Activated naive CD8-positive, alpha-beta T cell treated with anti-CD3 and anti-CD28 coated beads for 36 hours (primary cell): ENCODE results near the gene ZNF606. TPM values are rescaled to one million over a fixed set of nuclear protein-coding genes. Genes with fewer than 3 reads are reported as not detected.

Source experiments
- DNase-seq: peaks from one replicate; pipeline ENCODE4 v3.0.0; 2021
- H3K27ac Mint-ChIP-seq: one replicate; pipeline ENCODE4 v1.8.0; 2022; ENCODE audit warnings: mild to moderate bottlenecking, moderate library complexity, mixed read lengths
- H3K27me3 Mint-ChIP-seq: one replicate; pipeline ENCODE4 v1.8.0; 2022; ENCODE audit warnings: mild to moderate bottlenecking, mixed read lengths
- H3K36me3 Mint-ChIP-seq: one replicate; pipeline ENCODE4 v1.8.0; 2021; ENCODE audit warnings: mild to moderate bottlenecking, mixed read lengths
- H3K4me1 Mint-ChIP-seq: one replicate; pipeline ENCODE4 v1.8.0; 2021; ENCODE audit warnings: mixed read lengths
- H3K4me3 Mint-ChIP-seq: one replicate; pipeline ENCODE4 v1.8.0; 2022; ENCODE audit warnings: mild to moderate bottlenecking, moderate library complexity, mixed read lengths
- H3K9me3 Mint-ChIP-seq: one replicate; pipeline ENCODE4 v1.8.0; 2022; ENCODE audit warnings: mixed read lengths
- total RNA-seq, 2 experiments: library from RNA; stranded (reverse); gene quantifications; one replicate each; pipeline ENCODE4 v1.2.3, GENCODE V29; 2021

Gene ZNF606
- total RNA-seq, 2 experiments from 2014 or later: 6.9 to 7.0 TPM

DNA sequence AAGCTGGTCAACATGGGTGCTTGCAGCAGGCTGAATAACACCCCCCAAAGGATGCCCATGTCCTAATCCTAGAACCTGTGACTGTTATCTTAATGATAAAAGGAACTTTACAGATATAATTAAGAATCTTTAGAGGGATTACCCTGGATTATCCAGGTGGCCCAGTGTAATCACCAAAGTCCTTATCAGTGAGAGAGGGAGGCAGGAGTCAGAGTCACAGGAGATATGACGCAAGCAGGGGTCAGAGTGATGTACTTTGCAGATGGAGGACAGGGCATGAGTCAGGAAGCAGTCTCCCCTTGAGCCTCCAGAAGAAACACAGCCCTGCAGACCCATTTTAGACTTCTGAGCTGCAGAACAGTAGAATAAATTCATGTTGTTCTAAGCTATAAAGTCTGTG lies 9.8 kb downstream of the ZNF606 start:
- Mint-ChIP-seq H3K9me3 (peaks cover 56% of the 10 kb centered on the region), H3K27me3 (no peaks in the 10 kb centered on the region)

DNA sequence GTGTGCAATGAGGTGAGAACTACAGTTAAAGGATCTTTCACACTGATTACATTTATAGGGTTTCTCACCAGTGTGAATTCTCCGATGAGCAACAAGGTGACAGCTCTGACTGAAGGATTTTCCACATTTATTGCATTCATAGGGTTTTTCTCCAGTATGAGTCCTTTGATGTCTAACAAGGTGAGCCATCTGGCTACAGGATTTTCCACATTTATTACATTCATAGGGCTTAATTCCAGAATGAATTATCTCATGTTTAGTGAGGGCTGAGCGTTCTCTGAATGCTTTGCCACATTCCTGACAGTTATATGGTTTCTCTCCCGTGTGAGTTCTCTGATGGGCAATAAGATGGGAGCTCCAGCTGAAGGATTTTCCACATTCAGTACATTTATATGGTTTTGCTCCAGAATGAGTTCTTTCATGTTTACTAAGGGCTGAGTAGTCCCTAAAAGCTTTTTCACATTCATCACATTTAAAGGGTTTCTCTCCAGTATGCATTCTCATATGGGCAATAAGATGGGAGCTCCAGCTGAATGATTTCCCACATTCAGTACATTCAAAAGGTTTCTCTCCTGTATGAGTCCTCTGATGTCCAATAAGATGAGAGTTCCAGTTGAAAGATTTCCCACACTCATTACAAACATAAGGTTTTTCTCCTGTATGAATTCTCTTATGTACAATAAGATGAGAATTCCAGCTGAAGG lies 23.9 kb downstream of the ZNF606 start:
- no peak overlapping the region for H3K27ac Mint-ChIP-seq
- H3K27me3 Mint-ChIP-seq: no peaks in the 10 kb centered on the region
- no peak overlapping the region for H3K4me3 Mint-ChIP-seq
- no peaks in the 10 kb centered on the region for H3K4me1 Mint-ChIP-seq
- no peak for DNase-seq
- H3K36me3 Mint-ChIP-seq: peaks cover 96% of the 10 kb centered on the region
- H3K9me3 Mint-ChIP-seq: peaks cover 88% of the 10 kb centered on the region

More for the DNA sequence above, 9.8 kb downstream of the ZNF606 start:
- Mint-ChIP-seq H3K27ac (no peak overlapping the region), H3K4me1 (no peaks in the 10 kb centered on the region), H3K36me3 (peaks cover 84% of the 10 kb centered on the region), H3K4me3 (no peak overlapping the region)
- no peak for DNase-seq

DNA sequence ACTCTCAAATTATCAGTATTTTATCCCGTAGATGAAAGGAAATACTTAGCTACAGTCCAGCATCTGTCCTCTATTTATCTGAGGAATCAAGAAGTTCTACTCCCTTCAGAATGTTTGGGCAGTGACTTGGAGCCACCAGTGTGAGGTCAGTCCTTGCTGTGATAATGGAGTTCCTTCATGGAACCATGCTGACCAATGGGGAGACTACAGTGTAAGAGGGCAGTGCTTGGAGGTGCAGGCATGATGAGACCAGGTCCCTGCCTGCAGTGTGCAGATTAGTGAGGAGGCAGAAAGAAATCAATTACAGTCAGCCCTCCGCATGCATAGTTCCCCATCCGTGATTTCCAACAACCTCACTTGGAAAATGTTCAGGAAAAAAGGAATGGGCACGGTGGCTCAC lies 28.2 kb downstream of the ZNF606 start, which contains the start of gene C19orf18:
Gene C19orf18, minus strand, starts transcription at position 101 of the 400 bp plus-strand sequence. CDS start 102 bp downstream, outside the sequence.
- no peak for DNase-seq
- H3K9me3 Mint-ChIP-seq: peaks cover 71% of the 10 kb centered on the region
- H3K36me3 Mint-ChIP-seq: peaks cover 76% of the 10 kb centered on the region
- H3K27ac Mint-ChIP-seq: no peak within 1 kb of the TSS
- no peaks in the 10 kb centered on the region for H3K4me1 Mint-ChIP-seq
- H3K4me3 Mint-ChIP-seq: no peak within 1 kb of the TSS
- H3K27me3 Mint-ChIP-seq: no peaks in the 10 kb centered on the region

DNA sequence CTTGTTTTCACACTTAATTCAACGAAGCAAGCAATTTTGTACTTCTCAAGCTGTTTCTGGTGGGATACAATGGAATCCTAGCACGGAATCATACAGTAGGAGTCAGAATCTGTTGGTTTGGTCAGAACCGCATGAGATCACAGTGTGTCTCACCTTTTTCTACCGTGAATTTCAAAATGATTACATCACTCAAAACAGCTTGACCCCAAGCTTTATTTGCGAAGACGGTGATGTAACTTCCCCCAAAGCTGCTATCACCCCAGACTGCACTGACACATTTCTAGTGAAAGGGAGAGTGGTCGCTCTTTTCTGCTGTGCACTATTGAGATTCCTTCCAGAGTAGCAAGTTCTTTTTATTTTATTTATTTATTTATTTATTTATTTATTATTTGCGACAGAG lies 37.9 kb downstream of the ZNF606 start:
- no peak for DNase-seq
- no peak overlapping the region for H3K27ac Mint-ChIP-seq
- H3K4me3 Mint-ChIP-seq: no peak overlapping the region
- H3K4me1 Mint-ChIP-seq: no peaks in the 10 kb centered on the region
- no peaks in the 10 kb centered on the region for H3K27me3 Mint-ChIP-seq
- H3K36me3 Mint-ChIP-seq: peaks cover 36% of the 10 kb centered on the region
- H3K9me3 Mint-ChIP-seq: peaks cover 30% of the 10 kb centered on the region

DNA sequence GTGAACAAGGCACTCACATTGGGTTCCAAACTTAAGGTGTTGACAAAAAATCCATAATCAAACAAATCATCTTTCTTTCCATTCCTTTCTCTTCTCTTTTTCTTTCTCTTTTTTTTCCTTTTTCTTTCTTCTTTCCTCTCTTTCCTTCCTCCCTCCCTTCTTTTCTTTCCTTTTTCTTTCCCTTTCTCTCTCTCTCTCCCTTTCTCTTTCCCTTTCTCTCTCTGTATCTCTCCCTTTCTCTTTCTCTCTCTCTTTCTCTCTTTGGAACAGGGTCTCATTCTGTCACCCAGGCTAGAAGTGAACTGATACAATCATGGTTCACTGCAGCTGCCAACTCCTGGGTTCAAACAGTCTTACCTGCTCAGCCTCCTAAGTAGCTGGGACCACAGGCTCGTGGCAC lies 40.8 kb downstream of the ZNF606 start:
- H3K27ac Mint-ChIP-seq: no peak overlapping the region
- H3K9me3 Mint-ChIP-seq: peaks cover 28% of the 10 kb centered on the region
- H3K27me3 Mint-ChIP-seq: no peaks in the 10 kb centered on the region
- H3K4me3 Mint-ChIP-seq: no peak overlapping the region
- H3K4me1 Mint-ChIP-seq: no peaks in the 10 kb centered on the region
- H3K36me3 Mint-ChIP-seq: peaks cover 35% of the 10 kb centered on the region
- DNase-seq: no peak

DNA sequence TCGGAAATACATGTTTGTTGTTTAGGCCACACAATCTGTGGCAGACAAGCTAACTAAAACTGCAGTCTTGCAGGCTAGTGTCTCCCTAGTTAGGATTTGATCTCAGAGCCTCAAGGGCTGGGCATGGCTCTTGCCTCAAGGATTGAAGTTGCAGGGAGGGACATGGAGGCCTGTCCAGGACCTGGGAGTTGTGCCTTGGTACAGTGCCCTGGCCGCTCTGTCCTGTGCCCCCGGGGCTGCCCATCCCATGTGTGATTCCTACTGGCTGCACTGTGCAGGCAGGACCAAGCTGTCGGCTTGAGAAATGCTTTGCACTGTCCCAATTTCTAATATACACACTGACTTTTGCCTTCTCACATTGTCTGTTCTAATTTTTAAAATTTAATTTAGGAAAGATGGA lies 47.6 kb downstream of the ZNF606 start:
- H3K4me3 Mint-ChIP-seq: no peak overlapping the region
- peaks cover 5% of the 10 kb centered on the region for H3K27me3 Mint-ChIP-seq
- peaks cover 42% of the 10 kb centered on the region for H3K9me3 Mint-ChIP-seq
- no peak for DNase-seq
- no peaks in the 10 kb centered on the region for H3K4me1 Mint-ChIP-seq
- H3K36me3 Mint-ChIP-seq: peaks cover 31% of the 10 kb centered on the region
- no peak overlapping the region for H3K27ac Mint-ChIP-seq

DNA sequence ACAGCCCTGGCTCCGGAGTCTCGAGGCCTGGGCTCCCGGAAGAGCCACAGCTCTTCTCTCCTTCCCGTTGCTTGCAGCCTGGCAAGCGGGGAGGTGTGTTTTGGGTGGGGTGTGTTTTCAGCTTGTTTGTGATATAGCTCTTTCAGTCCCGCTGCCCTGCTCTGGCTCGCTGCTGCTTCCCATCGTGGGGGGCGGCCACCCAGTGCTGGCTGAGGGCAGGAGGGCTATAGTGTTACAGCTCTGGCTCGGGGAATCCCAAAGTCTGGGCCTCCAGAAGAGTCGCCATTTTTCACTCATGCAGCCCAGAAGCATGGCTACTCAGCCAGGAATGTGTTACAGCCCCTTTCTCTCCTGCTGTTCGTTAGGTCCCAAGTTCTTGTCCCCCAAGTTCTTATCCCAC lies 52.9 kb downstream of the ZNF606 start:
- Mint-ChIP-seq H3K4me1 (peaks cover 13% of the 10 kb centered on the region), H3K4me3 (no peak overlapping the region), H3K27ac (no peak overlapping the region), H3K27me3 (peaks cover 5% of the 10 kb centered on the region), H3K36me3 (peaks cover 37% of the 10 kb centered on the region), H3K9me3 (peaks cover 44% of the 10 kb centered on the region)
- no peak for DNase-seq

DNA sequence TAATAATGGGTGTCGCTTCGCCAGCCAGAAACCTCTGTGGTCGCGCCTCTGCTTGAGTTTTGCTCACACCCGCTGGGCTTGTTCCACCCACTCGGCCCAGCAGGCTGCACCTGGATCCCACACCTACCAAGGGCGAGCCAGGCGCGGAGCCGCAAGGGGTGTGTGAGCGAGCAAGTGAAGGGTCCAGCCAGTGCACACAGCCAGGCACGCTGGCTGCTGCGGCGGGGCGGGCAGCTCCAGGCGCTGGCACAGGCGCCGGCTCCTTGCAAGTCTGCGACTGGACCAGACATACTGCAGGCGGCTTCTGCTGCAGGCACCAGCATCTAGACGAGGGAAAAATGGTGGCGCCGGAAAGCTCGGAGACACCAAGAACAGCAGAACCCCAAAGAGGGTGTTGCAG lies 53.3 kb downstream of the ZNF606 start:
- Mint-ChIP-seq H3K36me3 (peaks cover 37% of the 10 kb centered on the region), H3K4me3 (no peak overlapping the region), H3K4me1 (peaks cover 13% of the 10 kb centered on the region), H3K9me3 (peaks cover 44% of the 10 kb centered on the region), H3K27me3 (peaks cover 5% of the 10 kb centered on the region), H3K27ac (no peak overlapping the region)
- DNase-seq: no peak

DNA sequence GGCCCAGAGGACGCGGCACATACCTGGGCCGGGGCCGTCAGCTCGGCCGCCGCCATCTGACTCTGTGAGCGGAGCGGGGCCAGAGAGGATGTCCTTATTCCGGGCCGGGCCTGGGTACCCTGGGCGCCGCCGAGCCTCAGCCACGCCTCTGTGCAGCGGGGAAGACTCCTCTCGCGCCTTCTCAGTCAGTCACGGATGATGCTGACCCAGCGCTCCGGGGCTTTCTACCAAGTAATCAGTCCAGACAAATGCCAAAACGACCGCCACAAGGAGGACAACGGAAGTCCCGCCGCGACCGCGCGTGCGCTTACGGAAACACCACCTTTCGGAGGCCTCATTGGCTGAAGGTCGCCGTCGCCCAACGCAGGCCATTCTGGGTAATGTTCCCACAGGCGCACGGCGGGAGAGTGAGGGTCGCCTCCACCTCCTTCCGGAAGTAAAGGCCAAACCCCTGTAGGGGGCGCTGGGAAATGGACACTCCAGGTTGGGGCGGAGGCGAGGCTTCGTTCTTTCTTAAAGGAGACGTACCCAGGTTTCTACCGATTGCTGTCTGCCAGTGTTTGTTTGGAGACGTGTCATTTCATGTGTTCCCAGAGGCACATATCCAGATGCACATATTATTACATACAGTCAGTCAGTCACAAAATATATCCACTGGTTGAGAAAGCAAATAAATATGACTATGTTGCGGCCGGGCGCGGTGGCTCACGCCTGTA lies 55.0 kb downstream of the ZNF606 start, which contains the start of gene ZNF256:
Gene ZNF256, minus strand, starts transcription at position 288 of the 716 bp plus-strand sequence. Its CDS starts 232 bp downstream, at position 56.
- peaks cover 13% of the 10 kb centered on the region for H3K4me1 Mint-ChIP-seq
- H3K36me3 Mint-ChIP-seq: peaks cover 46% of the 10 kb centered on the region
- H3K27me3 Mint-ChIP-seq: no peaks in the 10 kb centered on the region
- DNase-seq: peak; percentile 95
- H3K27ac Mint-ChIP-seq: peak within 1 kb of the TSS; percentile 95
- H3K4me3 Mint-ChIP-seq: peak within 1 kb of the TSS; percentile 92
- peaks cover 48% of the 10 kb centered on the region for H3K9me3 Mint-ChIP-seq

DNA sequence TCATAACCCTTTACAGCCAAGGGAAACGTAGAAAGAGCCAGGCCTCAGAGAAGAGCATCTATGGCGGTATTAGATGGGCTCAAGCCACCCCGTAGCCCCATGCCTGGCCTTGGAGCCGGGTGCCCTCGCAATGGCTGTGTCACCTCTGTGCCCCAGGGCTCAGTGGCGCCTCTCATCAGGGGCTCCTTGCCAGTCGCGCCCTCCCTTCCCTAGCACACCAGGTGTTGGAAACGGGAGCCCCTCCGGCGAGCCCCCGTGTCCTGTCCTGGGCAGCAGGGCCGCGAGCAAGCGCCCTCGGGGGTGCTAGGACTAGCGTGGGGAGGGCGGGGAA lies 55.6 kb downstream of the ZNF606 start:
- H3K4me3 Mint-ChIP-seq: peak overlapping the region; percentile 92
- peaks cover 53% of the 10 kb centered on the region for H3K9me3 Mint-ChIP-seq
- H3K27ac Mint-ChIP-seq: peak overlapping the region; percentile 95
- no peak for DNase-seq
- H3K36me3 Mint-ChIP-seq: peaks cover 51% of the 10 kb centered on the region
- no peaks in the 10 kb centered on the region for H3K27me3 Mint-ChIP-seq
- H3K4me1 Mint-ChIP-seq: peaks cover 13% of the 10 kb centered on the region

DNA sequence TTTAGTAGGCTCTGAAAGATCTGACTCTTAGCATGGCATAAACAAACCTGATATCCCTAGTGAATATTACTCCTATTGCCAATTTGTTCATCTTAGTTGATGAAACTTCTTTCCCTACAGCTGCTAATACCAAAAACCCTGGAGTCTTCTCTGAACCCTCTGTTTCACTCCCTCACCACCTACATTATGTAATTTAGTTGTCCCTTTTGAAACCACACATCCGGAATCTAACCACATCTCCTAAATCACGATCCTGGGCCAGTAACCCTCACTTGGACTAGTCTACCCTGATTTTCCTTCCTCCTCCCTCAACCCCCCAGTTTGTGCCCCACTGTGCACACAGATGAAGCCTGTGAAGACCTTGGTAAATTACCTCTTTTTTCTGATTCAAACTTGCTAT lies 56.3 kb downstream of the ZNF606 start:
- Mint-ChIP-seq H3K27ac (peak overlapping the region; percentile 95), H3K9me3 (peaks cover 57% of the 10 kb centered on the region), H3K27me3 (no peaks in the 10 kb centered on the region)

DNA sequence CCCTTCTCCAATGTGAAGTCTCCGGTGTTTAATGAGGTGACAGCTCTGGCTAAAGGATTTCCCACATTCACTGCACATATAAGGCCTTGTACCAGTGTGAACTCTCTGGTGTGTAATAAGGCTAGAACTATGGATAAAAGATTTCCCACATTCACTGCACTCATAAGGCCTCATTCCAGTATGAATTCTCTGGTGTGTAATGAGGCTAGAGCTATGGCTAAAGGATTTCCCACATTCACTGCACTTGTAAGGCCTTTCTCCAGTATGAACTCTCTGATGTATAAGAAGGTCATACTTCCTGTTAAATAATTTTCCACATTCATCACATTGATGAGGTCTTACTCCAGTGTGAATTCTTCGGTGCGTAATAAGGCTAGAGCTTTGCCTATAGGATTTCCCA lies 61.0 kb downstream of the ZNF606 start:
- Mint-ChIP-seq H3K9me3 (peaks cover 68% of the 10 kb centered on the region), H3K27me3 (no peaks in the 10 kb centered on the region), H3K27ac (no peak overlapping the region), H3K36me3 (peaks cover 94% of the 10 kb centered on the region), H3K4me1 (peaks cover 10% of the 10 kb centered on the region), H3K4me3 (no peak overlapping the region)
- no peak for DNase-seq

More for the DNA sequence above, 56.3 kb downstream of the ZNF606 start:
- no peak for DNase-seq
- H3K4me1 Mint-ChIP-seq: peaks cover 13% of the 10 kb centered on the region
- H3K4me3 Mint-ChIP-seq: peak overlapping the region; percentile 92
- peaks cover 59% of the 10 kb centered on the region for H3K36me3 Mint-ChIP-seq

DNA sequence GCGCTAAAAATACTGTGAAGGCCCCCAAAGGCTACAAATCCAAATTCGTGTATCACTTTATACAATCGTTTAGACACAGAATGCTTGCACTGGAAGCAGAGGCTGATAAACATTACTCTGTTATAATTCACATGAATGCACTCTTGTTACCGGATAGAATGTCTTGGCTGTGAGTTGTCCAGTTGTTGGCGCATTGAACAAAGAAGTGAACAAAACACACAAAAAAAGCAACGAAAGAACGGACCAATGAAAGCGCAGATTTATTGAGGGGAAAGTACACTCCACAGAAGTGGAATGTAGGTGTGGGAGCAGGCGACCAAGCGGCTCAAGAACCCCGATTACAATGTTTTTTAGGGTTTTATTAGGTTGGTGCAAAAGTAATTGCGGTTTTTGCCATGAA lies 66.9 kb downstream of the ZNF606 start:
- DNase-seq: no peak
- Mint-ChIP-seq H3K4me1 (peaks cover 10% of the 10 kb centered on the region), H3K36me3 (peaks cover 93% of the 10 kb centered on the region), H3K27me3 (no peaks in the 10 kb centered on the region), H3K4me3 (no peak overlapping the region), H3K9me3 (peaks cover 47% of the 10 kb centered on the region), H3K27ac (no peak overlapping the region)

DNA sequence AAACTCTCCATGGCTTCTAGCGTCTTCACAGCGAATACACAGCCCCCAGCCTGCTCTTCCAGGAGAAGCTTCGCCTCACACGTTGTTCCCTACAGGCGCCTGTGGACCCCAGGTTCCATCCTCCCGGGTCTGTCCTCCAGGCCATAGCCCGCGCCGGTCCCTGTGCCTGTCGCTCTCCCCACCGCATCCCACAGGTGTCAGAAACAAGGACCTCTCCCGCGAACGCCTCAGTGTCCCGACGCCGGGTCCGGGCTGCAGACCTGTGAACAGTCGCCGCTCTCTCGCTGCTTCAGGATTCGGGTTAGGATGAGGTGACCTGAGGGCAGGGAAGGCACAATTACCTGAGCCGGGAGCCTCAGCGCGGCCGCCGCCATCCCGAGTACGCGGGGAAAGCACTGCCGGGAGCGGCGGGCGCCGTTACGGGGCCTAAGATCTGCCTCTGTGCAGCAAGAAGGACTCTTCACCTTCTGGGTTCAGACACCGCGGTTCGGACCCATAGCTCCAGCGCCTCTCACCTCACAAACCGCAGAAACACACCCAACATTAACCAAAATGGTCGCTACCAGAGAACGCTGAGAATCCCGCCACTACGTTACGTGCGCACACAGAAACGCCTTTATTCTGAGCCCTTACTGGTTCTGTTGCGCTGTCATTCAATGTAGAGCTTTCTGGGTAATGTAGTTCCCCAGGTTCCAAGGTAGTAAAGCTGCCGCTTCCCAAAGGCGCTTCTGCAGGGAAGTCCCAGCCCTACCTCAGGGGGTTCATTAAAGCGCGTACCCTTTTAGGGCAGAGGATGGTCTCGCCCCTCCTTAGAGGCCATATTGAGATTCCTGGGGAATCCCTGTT lies 67.6 kb downstream of the ZNF606 start, which contains the start of gene ZNF418:
Gene ZNF418, minus strand, starts transcription at position 583 of the 846 bp plus-strand sequence. CDS start 1,580 bp downstream, outside the sequence.
- Mint-ChIP-seq H3K4me3 (peak within 1 kb of the TSS; percentile 90), H3K27me3 (no peaks in the 10 kb centered on the region), H3K9me3 (peaks cover 52% of the 10 kb centered on the region), H3K4me1 (peaks cover 10% of the 10 kb centered on the region), H3K36me3 (peaks cover 95% of the 10 kb centered on the region), H3K27ac (peak within 1 kb of the TSS; percentile 87)
- DNase-seq: peak; percentile 60

DNA sequence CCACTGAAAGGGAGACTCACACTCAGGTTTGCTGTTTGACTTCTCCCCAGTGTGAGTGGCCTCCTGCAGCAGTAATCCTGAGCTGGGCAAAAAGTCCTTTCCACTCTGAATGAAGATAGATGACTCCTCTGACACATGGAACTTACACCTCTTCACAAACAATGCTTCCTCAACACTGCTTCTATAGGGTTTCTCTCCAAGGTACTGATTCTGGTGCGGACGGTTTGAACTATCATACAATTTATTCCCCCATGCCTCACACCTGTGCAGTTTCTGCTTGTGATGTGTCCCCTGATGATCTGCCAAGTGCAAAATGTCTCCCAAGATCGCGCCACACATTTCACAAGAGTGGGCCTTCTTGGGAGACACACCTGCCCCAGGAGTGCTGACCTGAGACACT lies 75.0 kb downstream of the ZNF606 start:
- H3K9me3 Mint-ChIP-seq: peaks cover 54% of the 10 kb centered on the region
- H3K4me1 Mint-ChIP-seq: no peaks in the 10 kb centered on the region
- H3K27me3 Mint-ChIP-seq: no peaks in the 10 kb centered on the region
- no peak overlapping the region for H3K4me3 Mint-ChIP-seq
- peaks cover 90% of the 10 kb centered on the region for H3K36me3 Mint-ChIP-seq
- DNase-seq: no peak
- H3K27ac Mint-ChIP-seq: no peak overlapping the region
